GM21526 (cell line): Measurements from ENCODE around the gene PTPRE.

Experiments used
- ATAC-seq: cut with Tn5 transposase; IDR thresholded peaks from one replicate; pipeline ENCODE4 v1.9.1; 2021; ENCODE audit warnings: moderate library complexity; ENCODE audit not compliant: unreplicated experiment, low FRiP score

PTPRE gene

GRCh38 chr10:127882391-127882790 is 24.5 kb upstream of the PTPRE start:
- no peak for ATAC-seq

GRCh38 chr10:127882801-127883459 is 24.0 kb upstream of the PTPRE start:
- ATAC-seq: no peak

- no peak for ATAC-seq
These were observed 23.4 kb upstream of the PTPRE start for GRCh38 chr10:127883516-127883915.

GRCh38 chr10:127884501-127884900 is 22.4 kb upstream of the PTPRE start:
- ATAC-seq: no peak

GRCh38 chr10:127886371-127887051 is 20.4 kb upstream of the PTPRE start:
- ATAC-seq: no peak

GRCh38 chr10:127887541-127888415 is 19.1 kb upstream of the PTPRE start:
- ATAC-seq: no peak

GRCh38 chr10:127888521-127889312 is 18.2 kb upstream of the PTPRE start:
- ATAC-seq: no peak

- no peak for ATAC-seq
These were observed 17.2 kb upstream of the PTPRE start for GRCh38 chr10:127889605-127890195.

- no peak for ATAC-seq
These were observed 16.7 kb upstream of the PTPRE start for GRCh38 chr10:127890216-127890615.

GRCh38 chr10:127890832-127891334 is 16.0 kb upstream of the PTPRE start:
- ATAC-seq: no peak

- ATAC-seq: no peak
These were observed 14.2 kb upstream of the PTPRE start, which contains the start of gene CLRN3 for GRCh38 chr10:127892743-127893142. Gene CLRN3, minus strand, starts transcription at chr10:127892941. Its CDS starts 157 bp downstream, at chr10:127892784.

GRCh38 chr10:127894146-127894545 is 12.8 kb upstream of the PTPRE start:
- ATAC-seq: no peak

- ATAC-seq: no peak
These were observed 10.3 kb upstream of the PTPRE start for GRCh38 chr10:127896590-127896989.

- no peak for ATAC-seq
These were observed 9.7 kb upstream of the PTPRE start for GRCh38 chr10:127897177-127897576.

- ATAC-seq: no peak
These were observed 7.0 kb upstream of the PTPRE start for GRCh38 chr10:127899766-127900387.

- no peak for ATAC-seq
These were observed 3.1 kb upstream of the PTPRE start for GRCh38 chr10:127903789-127904188.

- no peak for ATAC-seq
These were observed 2.4 kb upstream of the PTPRE start for GRCh38 chr10:127904311-127905000.

- no peak for ATAC-seq
These were observed 1.7 kb upstream of the PTPRE start for GRCh38 chr10:127905001-127905847.
